Measurements from ENCODE around the gene SRF.

SRF gene

GRCh38 chr6:43147691-43148477 lies 23.2 kb upstream of the SRF start:
- DNase-seq, result no peak

DNA sequence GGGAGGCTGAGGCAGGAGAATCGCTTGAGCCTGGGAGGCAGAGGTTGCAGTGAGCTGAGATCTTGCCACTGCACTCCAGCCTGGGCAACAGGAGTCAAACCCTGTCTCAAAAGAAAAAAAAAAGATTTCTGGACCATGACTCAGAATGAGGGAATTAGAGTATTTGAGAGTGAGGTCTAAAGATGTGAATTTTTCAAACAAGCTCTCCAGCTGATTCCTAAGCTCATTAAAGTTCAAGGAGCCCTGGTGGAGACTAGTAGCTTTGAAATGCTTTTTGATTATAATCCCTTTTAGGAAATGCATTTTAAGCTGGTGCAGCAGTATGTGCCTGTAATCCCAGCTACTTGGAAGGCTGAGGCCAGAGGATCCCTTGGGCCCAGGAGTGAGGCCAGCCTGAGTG lies 21.8 kb upstream of the SRF start:
- no peak for DNase-seq

- no peak for DNase-seq
These were observed 20.9 kb upstream of the SRF start for GRCh38 chr6:43150051-43150751.

DNA sequence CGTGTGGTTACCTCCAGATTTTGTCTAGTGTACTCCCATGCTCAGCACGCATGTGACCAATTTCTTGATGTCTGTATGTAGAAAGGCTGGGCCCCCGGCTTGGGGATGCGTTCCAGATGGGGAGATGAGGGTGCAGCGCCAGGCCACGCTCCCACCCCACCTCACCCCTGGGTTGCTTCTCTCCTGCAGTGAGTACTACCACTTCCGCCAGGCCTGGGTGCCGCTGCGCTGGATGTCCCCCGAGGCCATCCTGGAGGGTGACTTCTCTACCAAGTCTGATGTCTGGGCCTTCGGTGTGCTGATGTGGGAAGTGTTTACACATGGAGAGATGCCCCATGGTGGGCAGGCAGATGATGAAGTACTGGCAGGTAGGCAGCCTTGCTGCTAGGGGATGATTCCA lies 11.5 kb upstream of the SRF start:
- no peak for DNase-seq

DNA sequence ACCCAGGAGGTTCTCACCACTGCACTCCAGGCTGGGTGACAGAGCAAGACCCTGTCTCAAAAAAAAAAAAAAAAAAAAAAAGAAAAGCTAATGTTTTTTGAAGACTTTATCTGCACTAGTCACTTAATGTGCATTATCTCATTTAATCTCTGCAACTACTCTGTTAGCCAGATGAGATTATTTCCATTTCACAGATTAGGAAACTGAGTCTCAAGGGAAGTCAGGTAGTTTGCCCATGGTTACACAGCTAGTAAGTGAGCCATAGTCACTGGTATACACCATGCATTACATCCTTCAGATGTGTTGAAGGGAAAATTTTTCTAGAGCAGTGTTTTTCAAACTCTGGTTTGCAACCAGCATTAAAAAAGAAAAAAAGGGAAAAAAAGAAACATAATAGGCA lies 7.2 kb upstream of the SRF start:
- DNase-seq, result no peak

- DNase-seq, result no peak
These were observed 595 bp upstream of the SRF start for GRCh38 chr6:43170417-43170930.

DNA sequence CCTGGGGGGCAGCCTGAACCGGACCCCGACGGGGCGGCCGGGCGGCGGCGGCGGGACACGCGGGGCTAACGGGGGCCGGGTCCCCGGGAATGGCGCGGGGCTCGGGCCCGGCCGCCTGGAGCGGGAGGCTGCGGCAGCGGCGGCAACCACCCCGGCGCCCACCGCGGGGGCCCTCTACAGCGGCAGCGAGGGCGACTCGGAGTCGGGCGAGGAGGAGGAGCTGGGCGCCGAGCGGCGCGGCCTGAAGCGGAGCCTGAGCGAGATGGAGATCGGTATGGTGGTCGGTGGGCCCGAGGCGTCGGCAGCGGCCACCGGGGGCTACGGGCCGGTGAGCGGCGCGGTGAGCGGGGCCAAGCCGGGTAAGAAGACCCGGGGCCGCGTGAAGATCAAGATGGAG lies 636 bp downstream of the SRF start:
- peak in 3 of 5 experiments; percentile 23 to 33 (median 31) for DNase-seq

GRCh38 chr6:43172104-43173007 lies 1.3 kb downstream of the SRF start:
- DNase-seq, result peak; percentile 24 to 57 (median 40)

DNA sequence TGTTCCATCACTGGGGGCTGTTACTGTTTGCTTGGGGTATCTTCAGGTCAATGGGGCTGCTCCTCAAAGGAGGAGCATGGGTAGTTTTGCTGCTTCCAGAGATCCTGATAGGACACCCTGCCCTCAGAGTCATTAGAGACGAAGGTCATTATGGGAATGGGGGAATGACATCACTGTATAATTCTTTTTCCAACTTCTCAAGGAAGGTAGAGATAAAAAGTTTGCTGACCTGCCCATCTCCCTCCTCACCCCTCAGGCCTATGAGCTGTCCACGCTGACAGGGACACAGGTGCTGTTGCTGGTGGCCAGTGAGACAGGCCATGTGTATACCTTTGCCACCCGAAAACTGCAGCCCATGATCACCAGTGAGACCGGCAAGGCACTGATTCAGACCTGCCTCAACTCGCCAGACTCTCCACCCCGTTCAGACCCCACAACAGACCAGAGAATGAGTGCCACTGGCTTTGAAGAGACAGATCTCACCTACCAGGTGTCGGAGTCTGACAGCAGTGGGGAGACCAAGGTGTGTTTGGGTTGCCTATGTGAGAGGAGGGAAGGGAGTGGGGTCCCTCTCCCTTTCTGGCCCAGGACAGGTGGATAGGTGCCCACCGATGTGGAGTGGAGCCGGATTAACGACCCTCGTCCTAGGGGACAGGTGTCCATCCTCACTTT lies 2.7 kb downstream of the SRF start:
- DNase-seq, result peak in 1 of 5 experiments; percentile 35

- DNase-seq, result peak; percentile 74 to 99 (median 92)
These were observed 3.4 kb downstream of the SRF start for GRCh38 chr6:43174263-43175112.

DNA sequence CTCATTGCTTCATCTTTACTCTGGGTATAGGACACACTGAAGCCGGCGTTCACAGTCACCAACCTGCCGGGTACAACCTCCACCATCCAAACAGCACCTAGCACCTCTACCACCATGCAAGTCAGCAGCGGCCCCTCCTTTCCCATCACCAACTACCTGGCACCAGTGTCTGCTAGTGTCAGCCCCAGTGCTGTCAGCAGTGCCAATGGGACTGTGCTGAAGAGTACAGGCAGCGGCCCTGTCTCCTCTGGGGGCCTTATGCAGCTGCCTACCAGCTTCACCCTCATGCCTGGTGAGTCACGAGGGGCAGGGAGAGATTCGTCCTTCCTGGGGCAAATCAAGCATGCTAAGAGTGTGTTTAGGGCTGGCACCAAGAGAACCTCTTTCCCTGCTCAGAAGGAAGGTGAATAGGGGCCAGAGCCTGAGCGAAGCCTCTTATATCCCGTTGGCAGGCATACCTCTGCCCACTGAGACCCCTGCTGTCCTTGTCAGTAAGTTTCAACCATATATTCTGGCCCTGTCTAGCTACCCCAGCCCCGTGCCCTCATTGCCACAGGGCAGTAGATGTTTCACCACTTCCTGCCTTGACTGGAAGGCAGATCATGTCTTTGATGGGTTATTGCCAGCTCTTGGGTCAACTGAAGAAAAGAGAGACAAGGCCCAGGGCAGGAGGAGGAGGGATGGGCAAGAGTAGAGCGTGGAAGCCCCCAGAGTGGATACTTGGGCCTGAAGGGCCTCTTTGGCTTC lies 4.8 kb downstream of the SRF start:
- no peak for DNase-seq

DNA sequence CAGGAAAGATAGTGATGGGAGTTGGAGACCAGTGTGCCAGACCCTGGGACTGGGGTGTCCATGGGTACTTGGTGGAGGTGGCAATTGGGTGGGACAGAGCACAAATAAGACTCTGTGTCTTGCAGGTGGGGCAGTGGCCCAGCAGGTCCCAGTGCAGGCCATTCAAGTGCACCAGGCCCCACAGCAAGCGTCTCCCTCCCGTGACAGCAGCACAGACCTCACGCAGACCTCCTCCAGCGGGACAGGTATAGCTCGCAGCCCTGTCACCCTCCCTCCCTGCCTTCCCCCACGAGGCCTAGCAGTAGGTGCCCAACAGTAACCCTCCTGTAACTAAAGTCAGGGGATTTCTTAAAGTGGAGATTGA lies 5.3 kb downstream of the SRF start:
- no peak for DNase-seq

GRCh38 chr6:43178150-43178549 lies 7.1 kb downstream of the SRF start:
- DNase-seq, result no peak

GRCh38 chr6:43178951-43179830 lies 8.1 kb downstream of the SRF start:
- no peak for DNase-seq

GRCh38 chr6:43180058-43180457 lies 9.0 kb downstream of the SRF start:
- no peak for DNase-seq

GRCh38 chr6:43180985-43181384 lies 9.9 kb downstream of the SRF start:
- no peak for DNase-seq

- DNase-seq, result no peak
These were observed 10.5 kb downstream of the SRF start for GRCh38 chr6:43181621-43181941.

GRCh38 chr6:43181942-43182860 lies 11.1 kb downstream of the SRF start, which contains the start of gene CUL9:
Gene CUL9 (plus strand): TSS chr6:43182196. CDS start chr6:43184311, 2,115 bp downstream.
- DNase-seq, result peak; percentile 58 to 84 (median 74)

DNA sequence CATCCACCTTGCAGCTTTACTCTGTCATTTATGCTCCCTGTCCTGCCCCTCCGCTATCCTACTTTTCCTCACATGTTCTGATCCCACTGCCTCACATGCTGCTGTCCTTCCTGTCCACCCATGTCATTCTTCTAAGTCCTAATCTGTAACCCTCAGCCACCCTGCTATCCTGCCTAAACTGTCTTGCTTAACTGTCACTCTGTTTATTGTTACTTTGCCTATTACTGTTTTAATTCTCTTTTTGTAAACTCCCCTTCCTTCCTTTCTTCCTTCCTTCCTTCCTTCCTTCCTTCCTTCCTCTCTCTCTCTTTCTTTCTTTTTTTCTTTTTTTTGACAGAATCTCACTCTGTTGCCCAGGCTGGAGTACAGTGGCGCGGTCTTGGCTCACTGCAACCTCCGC lies 12.4 kb downstream of the SRF start:
- DNase-seq, result no peak
